HepG2 (cell line): Measurements from ENCODE around the gene ZNF581. TPM values are rescaled to one million over a fixed set of nuclear protein-coding genes. Genes with fewer than 3 reads are reported as not detected.

ENCODE experiments used
- EEA1 ChIP-seq: sonication (generic); formaldehyde crosslinking; IDR thresholded peaks from 2 replicates; pipeline ENCODE4 v1.5.1; 2020; ENCODE audit warnings: mild to moderate bottlenecking, missing genetic modification reagents, borderline replicate concordance
- GPN1 ChIP-seq: sonication (generic); formaldehyde crosslinking; IDR thresholded peaks from 2 replicates; pipeline ENCODE4 v1.5.1; 2020; ENCODE audit warnings: missing genetic modification reagents, borderline replicate concordance
- HDAC1 ChIP-seq: sonication (generic); formaldehyde crosslinking; IDR thresholded peaks from 2 replicates; pipeline ENCODE4 v1.5.1; 2020; ENCODE audit warnings: mild to moderate bottlenecking, missing genetic modification reagents
- HOXA5 ChIP-seq: sonication (generic); formaldehyde crosslinking; IDR thresholded peaks from 2 replicates; pipeline ENCODE4 v1.4.0; 2020; ENCODE audit warnings: missing genetic modification reagents
- KLF16 ChIP-seq, 2 experiments: sonication (generic) in 1 of 2; formaldehyde crosslinking in 1 of 2; IDR thresholded peaks; 2 replicates each; pipeline versions ENCODE4 v1.6.1 to v1.8.0; 2016 to 2023; ENCODE audit warnings: missing genetic modification reagents in 2 of 2, missing compliant biosample characterization in 1 of 2
- KLF6 ChIP-seq: IDR thresholded peaks from 2 replicates; pipeline ENCODE4 v1.8.0; 2016; ENCODE audit warnings: missing biosample characterization, missing genetic modification reagents
- MTA1 ChIP-seq: sonication (generic); formaldehyde crosslinking; IDR thresholded peaks from 2 replicates; pipeline ENCODE4 v1.4.0; 2020; ENCODE audit warnings: missing genetic modification reagents, mild to moderate bottlenecking, borderline replicate concordance
- PAF1 ChIP-seq: IDR thresholded peaks from 2 replicates; pipeline ENCODE4 v1.6.1; 2016; ENCODE audit warnings: missing genetic modification reagents, missing compliant biosample characterization
- REPIN1 ChIP-seq: sonication (generic); formaldehyde crosslinking; IDR thresholded peaks from 2 replicates; pipeline ENCODE4 v1.8.0; 2022; ENCODE audit warnings: missing genetic modification reagents, low read depth, mild to moderate bottlenecking, borderline replicate concordance
- SMARCE1 ChIP-seq: fragments of 450-650 bp; IDR thresholded peaks from 2 replicates; pipeline ENCODE4 v1.6.1; 2017; ENCODE audit warnings: borderline replicate concordance
- STAT5B ChIP-seq: sonication (generic); formaldehyde crosslinking; IDR thresholded peaks from 2 replicates; pipeline ENCODE4 v1.4.0; 2020; ENCODE audit warnings: missing genetic modification reagents
- ZNF138 ChIP-seq: sonication (generic); formaldehyde crosslinking; IDR thresholded peaks from 2 replicates; pipeline ENCODE4 v1.5.0; 2020; ENCODE audit warnings: mild to moderate bottlenecking, low read depth, missing genetic modification reagents
- ZNF891 ChIP-seq: sonication (generic); formaldehyde crosslinking; IDR thresholded peaks from 2 replicates; pipeline ENCODE4 v1.5.0; 2020; ENCODE audit warnings: mild to moderate bottlenecking, missing genetic modification reagents
- polyA plus RNA-seq, 8 experiments: library from polyadenylated mRNA; depleted of rRNA in 3 of 8; stranded (reverse) in 7 of 8; unstranded in 1 of 8; fragments of >200 nt; fragmentation: Illumina TruSeq in 4 of 8; extraction: Trizol in 4 of 8; gene quantifications; 2 replicates each; pipeline versions ENCODE4 v1.2.1 to v1.2.3, GENCODE V29; 2011 to 2016; ENCODE audit warnings: low read depth in 4 of 8, missing spikeins in 1 of 8, mixed read lengths in 1 of 8; ENCODE audit not compliant: insufficient read depth in 1 of 8
- total RNA-seq, 5 experiments: library from RNA; depleted of rRNA; stranded (reverse); fragments of >200 nt; fragmentation: Illumina TruSeq; extraction: Trizol; gene quantifications; 2 replicates each; pipeline ENCODE4 v1.2.3, GENCODE V29; 2016; ENCODE audit warnings: low read depth in 1 of 5
- TF ChIP-seq, protein P1 (sequence below): sonication (generic); formaldehyde crosslinking; IDR thresholded peaks from 2 replicates; pipeline ENCODE4 v1.5.0; 2020; ENCODE audit warnings: mild to moderate bottlenecking, missing genetic modification reagents
- TF ChIP-seq, protein P2 (sequence below): IDR thresholded peaks from 2 replicates; pipeline ENCODE4 v1.6.1; 2018; ENCODE audit warnings: missing genetic modification reagents
- TF ChIP-seq, protein P3 (sequence below): sonication (generic); IDR thresholded peaks from 2 replicates; pipeline ENCODE4 v1.6.1; 2016; ENCODE audit warnings: low read depth, borderline replicate concordance
- TF ChIP-seq, protein P4 (sequence below): sonication (generic); formaldehyde crosslinking; IDR thresholded peaks from 2 replicates; pipeline ENCODE4 v1.4.0; 2020; ENCODE audit warnings: missing genetic modification reagents
- TF ChIP-seq, protein P5 (sequence below): sonication (generic); formaldehyde crosslinking; conservative IDR thresholded peaks from 2 replicates; pipeline ENCODE4 v1.4.0; 2020; ENCODE audit warnings: mild to moderate bottlenecking, missing genetic modification reagents, moderate library complexity

ZNF581 gene
- total and polyA plus RNA-seq, 2 of the 13 experiments (the other 11 are each of a cell fraction or from before 2014, with no cell fraction given) = 19.6 to 49.5 TPM

DNA sequence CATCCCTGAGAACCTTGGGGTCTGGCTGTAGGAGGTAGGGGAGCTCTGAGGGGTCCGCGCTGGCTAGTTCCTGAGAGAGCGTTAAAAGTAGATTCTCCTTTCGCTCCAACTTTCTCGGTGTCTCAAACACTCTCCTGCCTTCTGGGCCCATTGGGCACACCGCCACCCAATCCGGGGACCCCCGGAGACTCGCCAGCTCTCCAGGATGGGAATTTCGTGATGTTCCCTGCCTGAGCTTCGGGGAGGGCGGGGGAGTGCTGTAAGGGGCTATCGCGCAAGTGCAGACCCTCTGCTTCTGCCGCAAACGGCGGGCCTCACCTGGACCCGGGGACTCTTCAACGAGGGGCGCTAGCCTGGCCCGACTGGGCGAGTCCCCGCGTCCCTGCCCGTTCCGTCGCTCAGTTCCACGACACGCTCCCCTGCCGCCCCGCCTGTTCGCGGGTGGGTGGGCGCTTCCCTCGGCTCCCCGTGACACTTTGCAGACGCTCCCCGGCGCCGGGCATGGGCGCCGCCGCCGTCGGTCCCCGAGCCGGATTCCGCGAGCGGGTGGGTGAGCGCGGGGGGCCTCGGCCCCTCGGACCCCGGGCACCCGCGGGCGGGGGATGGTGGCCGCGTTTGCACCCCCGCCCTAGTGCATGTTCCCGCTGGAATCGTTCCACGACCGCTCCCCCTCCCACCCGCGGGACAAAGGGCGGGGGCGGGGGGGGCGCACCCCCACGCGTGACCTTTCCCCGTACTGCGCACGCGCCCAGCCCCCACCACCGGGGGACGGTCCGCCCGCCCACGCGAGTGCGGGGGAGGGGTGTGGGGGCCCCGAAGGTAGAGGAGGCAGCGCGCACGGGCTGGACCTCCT, 4.5 kb downstream of the ZNF581 start, which contains the start of gene CCDC106 (continued):
- TF ChIP-seq, protein P1, sequence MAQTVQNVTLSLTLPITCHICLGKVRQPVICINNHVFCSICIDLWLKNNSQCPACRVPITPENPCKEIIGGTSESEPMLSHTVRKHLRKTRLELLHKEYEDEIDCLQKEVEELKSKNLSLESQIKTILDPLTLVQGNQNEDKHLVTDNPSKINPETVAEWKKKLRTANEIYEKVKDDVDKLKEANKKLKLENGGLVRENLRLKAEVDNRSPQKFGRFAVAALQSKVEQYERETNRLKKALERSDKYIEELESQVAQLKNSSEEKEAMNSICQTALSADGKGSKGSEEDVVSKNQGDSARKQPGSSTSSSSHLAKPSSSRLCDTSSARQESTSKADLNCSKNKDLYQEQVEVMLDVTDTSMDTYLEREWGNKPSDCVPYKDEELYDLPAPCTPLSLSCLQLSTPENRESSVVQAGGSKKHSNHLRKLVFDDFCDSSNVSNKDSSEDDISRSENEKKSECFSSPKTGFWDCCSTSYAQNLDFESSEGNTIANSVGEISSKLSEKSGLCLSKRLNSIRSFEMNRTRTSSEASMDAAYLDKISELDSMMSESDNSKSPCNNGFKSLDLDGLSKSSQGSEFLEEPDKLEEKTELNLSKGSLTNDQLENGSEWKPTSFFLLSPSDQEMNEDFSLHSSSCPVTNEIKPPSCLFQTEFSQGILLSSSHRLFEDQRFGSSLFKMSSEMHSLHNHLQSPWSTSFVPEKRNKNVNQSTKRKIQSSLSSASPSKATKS (CRISPR knock-in tag) = no peak
- TF ChIP-seq, protein P2, sequence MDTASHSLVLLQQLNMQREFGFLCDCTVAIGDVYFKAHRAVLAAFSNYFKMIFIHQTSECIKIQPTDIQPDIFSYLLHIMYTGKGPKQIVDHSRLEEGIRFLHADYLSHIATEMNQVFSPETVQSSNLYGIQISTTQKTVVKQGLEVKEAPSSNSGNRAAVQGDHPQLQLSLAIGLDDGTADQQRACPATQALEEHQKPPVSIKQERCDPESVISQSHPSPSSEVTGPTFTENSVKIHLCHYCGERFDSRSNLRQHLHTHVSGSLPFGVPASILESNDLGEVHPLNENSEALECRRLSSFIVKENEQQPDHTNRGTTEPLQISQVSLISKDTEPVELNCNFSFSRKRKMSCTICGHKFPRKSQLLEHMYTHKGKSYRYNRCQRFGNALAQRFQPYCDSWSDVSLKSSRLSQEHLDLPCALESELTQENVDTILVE (CRISPR knock-in tag) = no peak
- TF ChIP-seq PAF1 (CRISPR knock-in tag) = no peak
- no peak for TF ChIP-seq STAT5B (CRISPR knock-in tag)
- peak; percentile 72 for TF ChIP-seq HDAC1 (CRISPR knock-in tag)
- peak; percentile 90; the same call in 1 of the 2 replicates for TF ChIP-seq MTA1 (CRISPR knock-in tag)
- TF ChIP-seq, protein P3, sequence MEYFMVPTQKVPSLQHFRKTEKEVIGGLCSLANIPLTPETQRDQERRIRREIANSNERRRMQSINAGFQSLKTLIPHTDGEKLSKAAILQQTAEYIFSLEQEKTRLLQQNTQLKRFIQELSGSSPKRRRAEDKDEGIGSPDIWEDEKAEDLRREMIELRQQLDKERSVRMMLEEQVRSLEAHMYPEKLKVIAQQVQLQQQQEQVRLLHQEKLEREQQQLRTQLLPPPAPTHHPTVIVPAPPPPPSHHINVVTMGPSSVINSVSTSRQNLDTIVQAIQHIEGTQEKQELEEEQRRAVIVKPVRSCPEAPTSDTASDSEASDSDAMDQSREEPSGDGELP = no peak
- 0 out of 2 replicates have a peak, but pooled peaks have one; percentile 39 for TF ChIP-seq KLF6 (CRISPR knock-in tag)
- TF ChIP-seq, protein P4, sequence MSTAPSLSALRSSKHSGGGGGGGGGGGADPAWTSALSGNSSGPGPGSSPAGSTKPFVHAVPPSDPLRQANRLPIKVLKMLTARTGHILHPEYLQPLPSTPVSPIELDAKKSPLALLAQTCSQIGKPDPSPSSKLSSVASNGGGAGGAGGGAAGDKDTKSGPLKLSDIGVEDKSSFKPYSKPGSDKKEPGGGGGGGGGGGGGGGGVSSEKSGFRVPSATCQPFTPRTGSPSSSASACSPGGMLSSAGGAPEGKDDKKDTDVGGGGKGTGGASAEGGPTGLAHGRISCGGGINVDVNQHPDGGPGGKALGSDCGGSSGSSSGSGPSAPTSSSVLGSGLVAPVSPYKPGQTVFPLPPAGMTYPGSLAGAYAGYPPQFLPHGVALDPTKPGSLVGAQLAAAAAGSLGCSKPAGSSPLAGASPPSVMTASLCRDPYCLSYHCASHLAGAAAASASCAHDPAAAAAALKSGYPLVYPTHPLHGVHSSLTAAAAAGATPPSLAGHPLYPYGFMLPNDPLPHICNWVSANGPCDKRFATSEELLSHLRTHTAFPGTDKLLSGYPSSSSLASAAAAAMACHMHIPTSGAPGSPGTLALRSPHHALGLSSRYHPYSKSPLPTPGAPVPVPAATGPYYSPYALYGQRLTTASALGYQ (CRISPR knock-in tag) = no peak
- TF ChIP-seq ZNF138 (CRISPR knock-in tag) = no peak
- TF ChIP-seq REPIN1 = no peak
- no peak for TF ChIP-seq GPN1 (CRISPR knock-in tag)
- peak; percentile 48; the same call in 1 of the 2 replicates for TF ChIP-seq ZNF891 (CRISPR knock-in tag)
- peak; percentile 75; the same call in 1 of the 2 replicates for TF ChIP-seq EEA1 (CRISPR knock-in tag)
- TF ChIP-seq SMARCE1 = no peak
- peak; percentile 70; the same call in 1 of the 2 replicates for TF ChIP-seq HOXA5 (CRISPR knock-in tag)
- no peak for TF ChIP-seq KLF16 (CRISPR knock-in tag; IDR thresholded peaks at IDR 0.05)
- TF ChIP-seq, protein P5, sequence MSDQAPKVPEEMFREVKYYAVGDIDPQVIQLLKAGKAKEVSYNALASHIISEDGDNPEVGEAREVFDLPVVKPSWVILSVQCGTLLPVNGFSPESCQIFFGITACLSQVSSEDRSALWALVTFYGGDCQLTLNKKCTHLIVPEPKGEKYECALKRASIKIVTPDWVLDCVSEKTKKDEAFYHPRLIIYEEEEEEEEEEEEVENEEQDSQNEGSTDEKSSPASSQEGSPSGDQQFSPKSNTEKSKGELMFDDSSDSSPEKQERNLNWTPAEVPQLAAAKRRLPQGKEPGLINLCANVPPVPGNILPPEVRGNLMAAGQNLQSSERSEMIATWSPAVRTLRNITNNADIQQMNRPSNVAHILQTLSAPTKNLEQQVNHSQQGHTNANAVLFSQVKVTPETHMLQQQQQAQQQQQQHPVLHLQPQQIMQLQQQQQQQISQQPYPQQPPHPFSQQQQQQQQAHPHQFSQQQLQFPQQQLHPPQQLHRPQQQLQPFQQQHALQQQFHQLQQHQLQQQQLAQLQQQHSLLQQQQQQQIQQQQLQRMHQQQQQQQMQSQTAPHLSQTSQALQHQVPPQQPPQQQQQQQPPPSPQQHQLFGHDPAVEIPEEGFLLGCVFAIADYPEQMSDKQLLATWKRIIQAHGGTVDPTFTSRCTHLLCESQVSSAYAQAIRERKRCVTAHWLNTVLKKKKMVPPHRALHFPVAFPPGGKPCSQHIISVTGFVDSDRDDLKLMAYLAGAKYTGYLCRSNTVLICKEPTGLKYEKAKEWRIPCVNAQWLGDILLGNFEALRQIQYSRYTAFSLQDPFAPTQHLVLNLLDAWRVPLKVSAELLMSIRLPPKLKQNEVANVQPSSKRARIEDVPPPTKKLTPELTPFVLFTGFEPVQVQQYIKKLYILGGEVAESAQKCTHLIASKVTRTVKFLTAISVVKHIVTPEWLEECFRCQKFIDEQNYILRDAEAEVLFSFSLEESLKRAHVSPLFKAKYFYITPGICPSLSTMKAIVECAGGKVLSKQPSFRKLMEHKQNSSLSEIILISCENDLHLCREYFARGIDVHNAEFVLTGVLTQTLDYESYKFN (CRISPR knock-in tag) = no peak
